GM19452 (cell line): Measurements from ENCODE around the gene RNF180.
"Not testable (repeated sequence)": the region's sequence is repeated elsewhere in the genome, so short reads cannot be mapped to it uniquely, and the experiment has no call there.

Experiments used
- ATAC-seq: cut with Tn5 transposase; IDR thresholded peaks from one replicate; pipeline ENCODE4 v1.9.1; 2021; ENCODE audit not compliant: unreplicated experiment

Gene RNF180

DNA sequence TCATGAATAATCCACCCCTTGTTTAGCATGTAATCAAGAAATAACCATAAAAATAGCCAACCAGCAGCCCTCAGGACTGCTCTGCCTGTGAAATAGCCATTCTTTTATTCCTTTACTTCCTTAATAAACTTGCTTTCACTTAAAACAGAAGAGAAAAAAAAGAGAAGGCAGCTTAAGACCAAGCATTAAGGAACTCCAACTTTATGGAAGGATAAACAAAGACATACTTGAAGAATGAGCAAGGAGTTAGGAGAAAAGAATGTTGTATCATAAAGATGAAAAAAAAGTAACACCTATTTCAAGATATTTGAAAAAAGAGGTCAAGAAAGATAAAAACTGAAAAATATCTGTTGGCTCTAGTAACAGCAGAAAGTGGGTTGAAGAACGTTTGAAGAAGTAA is 107.6 kb downstream of the RNF180 start:
- no peak for ATAC-seq

DNA sequence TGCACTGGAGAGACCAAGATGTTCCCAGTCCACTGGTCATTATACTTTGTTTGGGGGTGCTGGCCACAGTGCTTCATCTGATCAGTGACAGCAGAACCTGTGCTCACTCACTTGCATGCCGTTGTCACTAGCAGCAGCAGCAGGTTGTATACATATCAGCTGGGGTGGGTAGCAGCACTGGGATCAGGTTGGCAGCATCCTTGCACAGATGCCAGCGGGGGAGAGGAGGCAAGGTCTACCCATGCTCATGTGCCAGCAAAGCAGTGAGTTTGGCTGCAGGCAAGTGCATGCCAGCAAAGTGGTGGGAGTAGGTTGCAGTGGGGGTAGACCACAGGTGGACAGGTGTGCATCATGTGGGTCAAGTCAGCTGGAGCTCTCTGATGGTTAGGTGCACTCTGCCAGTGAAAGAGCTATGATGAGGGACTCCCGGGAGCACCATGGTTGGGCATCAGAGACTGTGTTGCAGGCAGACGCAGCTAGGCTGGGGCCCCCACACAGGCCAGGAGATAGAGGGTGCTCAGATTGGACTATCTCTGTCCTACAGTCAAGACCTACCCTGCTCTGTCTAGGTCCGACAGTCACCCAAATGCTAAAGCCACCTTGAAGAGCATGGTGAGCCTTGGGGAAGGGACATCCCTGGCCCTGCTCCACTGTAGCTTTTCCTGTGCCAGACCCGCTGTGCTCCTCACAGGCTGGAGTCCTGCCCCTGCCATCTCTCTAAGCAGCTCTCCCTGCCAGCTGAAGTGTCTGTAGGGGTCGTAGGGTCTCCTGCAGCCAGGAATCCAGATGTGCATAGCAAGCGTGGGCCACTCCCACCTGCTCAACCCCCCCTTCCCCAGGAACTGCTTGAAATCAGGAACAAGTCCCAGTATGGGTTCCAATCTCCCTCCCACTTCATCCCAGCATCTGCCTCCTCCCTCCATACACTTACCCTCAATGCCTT is 119.8 kb downstream of the RNF180 start:
- no peak for ATAC-seq

DNA sequence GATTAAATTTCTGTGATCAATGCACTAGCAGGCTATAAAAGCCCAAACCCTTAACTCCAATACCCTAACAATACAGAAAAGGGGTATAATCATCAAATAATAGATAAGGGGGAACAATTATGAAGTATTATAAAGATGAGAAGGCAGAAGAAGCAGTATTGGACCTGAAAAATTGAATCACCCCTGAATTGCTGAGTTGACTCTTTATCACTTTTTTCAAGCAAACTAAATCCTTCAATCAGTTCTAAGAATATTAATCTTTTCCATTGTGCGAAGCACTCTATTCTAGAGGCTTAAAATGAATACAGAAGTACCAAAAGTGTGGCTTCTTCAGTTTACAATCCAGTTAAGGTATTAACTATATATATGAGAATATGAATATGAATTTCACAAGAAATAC is 120.7 kb downstream of the RNF180 start:
- no peak for ATAC-seq

DNA sequence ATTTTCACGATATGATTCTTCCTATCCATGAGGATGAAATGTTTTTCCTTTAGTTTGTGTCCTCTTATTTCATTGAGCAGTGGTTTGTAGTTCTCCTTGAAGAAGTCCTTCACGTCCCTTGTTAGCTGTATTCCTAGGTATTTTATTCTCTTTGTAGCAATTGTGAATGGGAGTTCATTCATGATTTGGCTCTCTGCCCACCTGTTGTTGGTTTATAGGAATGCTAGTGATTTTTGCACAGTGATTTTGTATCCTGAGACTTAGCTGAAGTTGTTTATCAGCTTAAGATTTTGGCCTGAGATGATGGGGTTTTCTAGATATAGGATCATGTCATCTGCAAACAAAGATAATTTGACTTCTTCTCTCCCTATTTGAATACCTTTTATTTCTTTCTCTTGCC is 122.9 kb downstream of the RNF180 start:
- not testable (repeated sequence) for ATAC-seq

DNA sequence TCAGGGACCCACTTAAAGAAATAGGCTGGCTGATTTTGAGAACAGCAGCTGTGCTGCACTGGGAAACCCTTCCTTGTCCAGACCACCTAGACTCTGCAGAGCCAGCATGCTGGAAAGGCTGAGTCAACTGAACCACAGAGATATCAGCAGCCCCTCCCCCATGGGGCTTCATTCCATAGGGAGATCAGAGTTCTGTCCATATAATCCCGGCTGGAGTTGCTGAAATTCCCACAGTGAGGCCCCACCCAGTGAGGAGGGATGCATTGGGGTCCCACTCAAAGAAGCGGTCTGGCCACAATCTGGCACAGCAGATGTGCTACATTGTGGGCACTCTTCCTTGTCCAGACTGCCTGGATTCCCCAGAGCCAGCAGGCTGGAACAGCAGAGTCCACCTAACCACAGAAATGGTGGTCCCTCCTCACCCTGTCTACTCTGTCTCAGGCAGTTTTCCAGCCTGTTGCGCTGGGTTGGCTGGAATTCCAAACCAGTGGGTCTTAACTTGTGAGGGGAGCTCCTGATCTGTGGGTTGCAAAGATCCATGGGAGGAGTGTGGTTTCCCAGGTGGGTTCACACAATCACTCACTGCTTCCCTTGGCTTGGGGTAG is 127.1 kb downstream of the RNF180 start:
- no peak for ATAC-seq

DNA sequence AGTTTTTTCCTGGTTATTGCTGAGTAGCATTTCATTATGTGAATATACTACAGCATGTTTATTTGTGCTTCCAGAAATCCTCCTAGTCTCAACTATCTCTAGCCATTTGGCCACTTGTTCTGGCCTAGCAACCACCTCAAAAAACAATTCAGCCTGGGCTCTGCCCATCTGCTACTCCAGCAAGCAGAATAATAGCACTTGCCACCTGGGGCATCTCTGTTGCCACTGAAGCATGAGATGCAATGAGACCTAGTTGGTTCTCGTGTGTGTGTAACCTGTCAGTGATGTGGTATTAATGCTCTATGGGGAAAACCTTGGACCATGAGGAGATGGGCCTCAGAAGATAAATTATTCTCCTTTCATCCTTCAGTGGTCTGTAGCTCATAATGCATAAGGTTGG is 129.5 kb downstream of the RNF180 start:
- no peak for ATAC-seq

DNA sequence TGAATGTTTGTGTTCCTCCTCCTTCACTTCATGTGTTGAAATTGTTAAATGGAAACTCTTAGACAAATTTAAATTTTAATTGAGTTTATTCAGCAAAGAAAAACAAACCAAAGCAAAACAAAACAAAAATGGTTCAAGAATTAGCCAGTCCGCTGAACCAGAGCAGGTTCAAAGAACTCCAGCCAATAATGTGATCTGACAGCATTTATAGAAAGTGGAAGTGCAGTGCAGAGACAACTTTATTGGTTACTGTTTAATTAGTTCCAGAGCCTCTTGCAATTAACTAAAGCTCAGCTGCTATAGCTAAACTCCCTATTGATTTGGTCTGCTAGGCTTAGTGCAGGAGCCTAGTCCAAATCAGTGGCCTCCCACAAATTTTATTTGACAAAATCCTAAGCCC is 132.9 kb downstream of the RNF180 start:
- ATAC-seq: no peak

DNA sequence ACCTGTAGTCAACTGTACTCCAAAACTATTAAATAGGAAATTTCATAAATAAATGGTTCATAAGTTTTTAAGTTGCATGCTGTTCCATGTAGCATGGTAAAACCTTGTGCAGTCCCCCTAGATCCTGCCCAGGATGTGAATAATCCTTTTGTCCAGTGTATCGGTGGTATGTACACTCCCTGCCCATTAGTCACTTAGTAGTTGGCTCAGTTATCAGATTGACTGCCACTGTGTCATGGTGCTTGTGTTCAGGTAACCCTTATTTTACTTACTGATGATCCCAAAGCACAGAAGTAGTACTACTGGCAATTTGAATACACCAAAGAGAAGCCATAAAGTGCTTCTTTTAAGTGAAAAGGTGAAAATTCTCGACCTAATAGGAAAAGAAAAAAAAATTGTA is 134.2 kb downstream of the RNF180 start:
- no peak for ATAC-seq

DNA sequence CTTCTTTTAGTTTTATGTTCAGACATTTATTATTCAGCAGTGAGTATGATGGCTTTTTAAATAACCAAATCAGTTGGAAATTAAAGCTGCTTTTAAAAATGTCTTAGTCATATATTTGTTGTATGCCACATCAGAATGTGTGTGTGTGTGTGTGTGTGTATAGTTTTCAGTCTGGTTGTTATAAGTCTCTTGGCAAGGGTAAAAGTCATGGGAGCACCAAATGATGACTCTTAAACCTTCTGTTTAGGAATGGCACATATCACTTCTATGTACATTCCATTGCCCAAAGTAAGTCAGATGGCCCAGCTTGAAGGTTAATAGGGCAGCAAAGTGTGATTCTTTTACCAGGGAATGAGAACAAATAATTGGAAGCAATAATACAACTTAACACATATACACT is 135.9 kb downstream of the RNF180 start:
- ATAC-seq: no peak

DNA sequence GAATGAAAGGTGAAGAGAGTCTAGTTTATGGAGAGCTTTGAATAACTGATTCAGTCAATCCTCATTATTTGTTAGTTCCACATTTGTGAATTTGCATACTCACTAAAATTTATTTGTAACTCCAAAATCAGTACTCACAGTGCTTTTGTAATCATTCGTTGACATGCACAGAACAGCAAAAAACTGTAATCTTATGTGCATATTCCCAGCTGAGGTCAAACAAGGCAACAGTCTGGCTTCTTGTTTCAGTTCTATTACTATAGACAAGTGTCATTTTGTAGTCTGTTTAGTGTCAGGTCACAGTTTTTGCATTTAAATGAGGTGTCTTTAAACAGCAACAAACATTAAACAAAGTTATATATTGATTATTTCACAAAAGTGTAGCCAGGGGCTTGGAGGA is 142.5 kb downstream of the RNF180 start:
- no peak for ATAC-seq

DNA sequence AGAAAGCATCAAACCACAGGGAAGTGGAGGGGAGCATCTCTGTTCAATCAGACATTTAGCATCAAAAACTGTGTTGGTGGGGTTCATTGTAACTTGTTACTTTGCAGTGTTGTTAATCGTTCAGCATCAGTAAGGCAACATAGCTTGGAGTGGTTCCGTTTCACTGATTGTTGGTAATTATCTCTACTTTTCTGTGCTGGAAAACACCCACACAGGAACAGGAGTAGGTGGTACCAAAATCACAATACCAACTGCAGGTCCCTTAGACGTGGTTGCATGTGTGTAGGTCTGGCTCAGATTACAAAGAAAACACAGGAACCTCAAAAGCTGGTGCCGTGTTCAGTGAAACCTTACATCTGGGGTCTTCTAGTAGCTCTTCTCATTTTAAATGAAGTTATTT is 146.8 kb downstream of the RNF180 start:
- ATAC-seq: no peak

DNA sequence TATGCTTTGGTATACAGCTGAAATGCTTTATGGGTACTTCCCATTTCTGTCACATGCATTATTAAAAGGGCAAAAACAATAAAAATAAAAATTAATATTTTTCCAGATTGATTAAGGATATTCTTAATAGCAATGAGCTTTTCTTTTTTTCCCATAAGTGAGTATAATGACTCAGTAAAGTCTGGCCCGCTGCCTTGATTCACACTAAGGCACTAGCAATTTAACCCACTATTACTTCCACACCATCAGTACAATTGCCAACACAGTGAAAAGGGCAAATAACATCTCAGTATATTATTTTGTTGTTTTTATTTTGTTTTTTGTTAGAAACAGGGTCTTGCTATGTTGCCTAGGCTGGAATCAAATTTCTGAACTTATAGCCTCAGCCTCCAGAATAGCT is 150.1 kb downstream of the RNF180 start:
- ATAC-seq: no peak

DNA sequence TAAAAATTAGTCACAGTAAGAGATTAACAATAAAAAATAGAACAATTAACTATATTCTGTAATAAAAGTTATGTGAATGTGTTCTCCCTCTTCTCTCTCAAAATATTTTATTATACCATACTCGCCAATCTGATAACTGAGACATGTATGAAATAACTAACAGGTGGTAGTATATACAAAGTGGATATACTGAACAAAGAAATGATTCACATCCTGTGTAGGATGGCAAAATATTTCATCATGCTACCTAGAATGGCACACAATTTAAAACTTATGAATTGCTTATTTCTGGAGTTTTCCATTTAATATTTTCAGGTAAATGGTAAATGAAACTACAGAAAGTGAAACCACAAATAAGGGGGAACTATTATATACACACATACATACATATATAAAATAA is 152.5 kb downstream of the RNF180 start:
- ATAC-seq: no peak

DNA sequence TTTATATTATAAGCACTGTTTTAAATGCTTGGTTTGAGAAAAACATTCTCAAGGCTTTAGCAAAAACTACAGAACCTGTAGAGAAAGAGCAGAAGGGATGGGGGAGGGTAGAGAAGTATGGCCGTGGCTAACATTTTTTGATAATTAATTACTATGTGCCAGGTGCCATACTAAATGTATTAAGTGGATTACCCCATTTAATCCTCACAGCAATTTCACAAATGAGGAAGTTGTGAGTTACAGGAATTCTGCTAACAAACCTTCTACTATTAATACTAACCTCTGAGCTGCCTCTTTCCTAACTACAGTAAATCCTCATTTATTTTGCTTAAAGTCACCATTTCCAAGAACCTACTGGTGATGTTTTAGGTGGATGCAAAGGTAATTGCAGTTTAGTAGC is 157.9 kb downstream of the RNF180 start:
- no peak for ATAC-seq

DNA sequence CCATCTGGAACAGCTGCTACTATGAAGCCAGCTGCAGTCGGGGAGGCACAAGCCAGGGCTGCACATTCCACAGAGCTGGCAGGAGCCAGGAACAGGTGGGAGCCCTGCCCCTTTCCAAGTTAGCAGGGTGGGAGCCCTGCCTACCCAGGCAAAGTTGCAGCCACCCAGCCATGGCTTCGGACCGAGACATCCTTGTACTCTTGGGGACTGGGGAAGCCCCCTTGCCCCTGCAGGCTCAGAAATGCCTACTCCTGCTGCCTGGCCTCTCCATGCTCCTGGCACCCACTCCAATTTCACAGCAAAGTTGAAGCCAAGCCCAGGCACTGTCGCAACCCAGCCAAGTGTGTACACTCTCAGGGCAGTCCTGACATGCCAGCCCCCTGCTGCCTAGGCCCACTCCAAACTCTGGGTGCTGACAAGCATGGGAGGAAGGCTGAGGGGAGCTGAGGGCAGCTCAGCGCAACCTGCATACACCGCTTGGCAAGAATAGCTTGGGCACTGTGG is 165.1 kb downstream of the RNF180 start:
- ATAC-seq: no peak

DNA sequence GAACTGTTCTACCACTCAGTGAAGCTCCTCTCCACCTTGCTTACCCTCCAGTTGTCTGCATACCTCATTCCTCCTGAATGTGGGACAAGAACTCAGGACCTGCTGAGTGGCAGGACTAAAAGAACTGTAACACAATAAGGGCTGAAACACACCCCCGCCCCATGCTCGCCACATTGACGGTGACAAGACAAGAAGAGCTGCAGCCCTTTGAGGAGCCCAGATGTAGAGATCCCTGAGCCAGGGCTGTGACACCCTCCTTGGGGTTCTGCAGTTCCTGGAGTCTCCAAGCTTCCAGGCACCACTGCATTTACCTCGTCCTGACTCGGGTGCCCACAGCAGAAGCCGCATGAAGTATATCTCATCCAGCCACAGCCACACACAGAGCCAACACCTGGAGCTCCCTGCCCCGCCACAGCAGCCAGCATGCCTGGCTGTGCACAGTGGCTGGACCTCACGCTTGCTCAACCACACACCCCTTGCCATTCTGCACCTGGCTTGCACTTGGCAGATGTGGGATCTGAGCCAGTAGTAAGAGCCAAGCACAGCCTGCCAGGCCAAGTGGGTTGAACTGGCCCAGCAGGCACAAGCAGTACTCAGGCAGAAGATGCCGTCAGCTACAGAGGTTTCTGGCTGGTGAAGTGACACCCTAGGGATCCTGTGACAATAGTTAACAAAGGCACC is 166.1 kb downstream of the RNF180 start:
- no peak for ATAC-seq

DNA sequence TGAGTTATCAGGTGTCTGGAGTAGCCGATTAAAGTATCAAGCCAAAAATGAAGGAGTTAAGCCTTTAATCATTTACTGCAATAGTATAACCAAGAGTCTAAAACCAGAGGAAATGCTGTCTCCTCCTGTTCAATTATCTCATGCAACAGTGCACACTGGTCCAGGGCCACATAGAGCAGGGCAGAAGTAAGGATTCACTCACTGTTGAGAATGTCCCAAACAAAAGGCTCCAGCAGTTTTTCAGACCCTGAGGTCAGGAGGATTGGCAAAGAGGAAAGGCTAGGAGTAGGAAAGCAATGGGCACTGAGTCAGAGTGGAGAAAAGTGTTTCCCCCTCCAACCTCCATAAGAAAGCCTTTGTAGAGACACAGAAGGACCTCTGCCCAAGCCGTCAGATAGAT is 168.2 kb downstream of the RNF180 start:
- ATAC-seq: no peak

DNA sequence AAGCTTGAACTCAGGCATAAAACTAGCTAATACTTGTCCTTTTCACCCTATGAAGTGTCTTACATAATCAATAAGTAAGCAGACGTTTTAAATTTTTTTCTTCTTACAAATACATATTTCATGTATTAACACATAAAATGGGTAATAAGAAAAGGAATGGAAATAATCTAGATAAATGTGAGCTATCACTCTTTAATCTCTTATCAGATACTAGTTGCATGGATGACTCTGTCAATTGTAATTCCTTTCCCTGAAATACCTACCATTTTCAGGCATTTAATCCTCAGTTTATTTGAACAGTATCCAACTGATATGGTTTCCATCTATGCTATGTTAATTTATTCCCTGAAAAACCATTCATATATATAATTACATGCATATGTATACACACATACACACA is 174.1 kb downstream of the RNF180 start:
- ATAC-seq: no peak

DNA sequence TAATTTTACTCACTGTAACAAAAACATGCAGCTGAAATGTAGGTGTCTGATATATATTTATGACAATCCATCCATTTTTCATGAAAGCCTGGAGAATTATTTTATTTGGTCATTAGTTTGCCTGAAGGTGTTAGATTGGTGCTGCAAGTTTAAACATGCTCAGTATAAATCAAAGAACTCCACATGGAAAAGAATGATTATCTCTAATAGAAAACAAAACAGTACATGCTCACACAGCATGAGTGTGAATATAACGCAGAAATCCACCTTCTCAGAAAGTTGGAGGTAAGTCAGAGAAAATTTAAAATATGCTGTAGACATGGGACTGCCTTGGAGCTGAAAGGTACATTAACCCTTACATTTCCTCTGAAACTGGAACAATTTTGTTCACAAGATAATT is 174.7 kb downstream of the RNF180 start:
- no peak for ATAC-seq

DNA sequence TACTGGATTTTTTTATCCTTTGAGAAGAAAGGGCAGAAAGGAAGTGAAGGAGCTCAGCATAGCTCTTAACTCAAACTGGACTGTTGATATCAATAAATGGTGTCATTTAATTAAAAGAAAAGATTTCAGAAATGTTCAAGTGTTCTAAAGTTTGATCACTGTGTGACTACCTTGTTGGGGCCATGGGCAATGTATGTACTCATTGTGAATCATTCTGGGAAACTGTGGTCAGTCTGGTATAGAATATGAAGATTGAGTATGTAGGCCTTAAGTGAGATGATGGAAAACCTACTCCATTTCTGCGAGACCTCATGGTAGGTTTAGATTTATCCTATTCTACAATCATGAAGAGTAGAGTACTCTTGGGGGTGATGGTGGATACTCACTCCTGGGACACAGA is 175.7 kb downstream of the RNF180 start:
- ATAC-seq: no peak

DNA sequence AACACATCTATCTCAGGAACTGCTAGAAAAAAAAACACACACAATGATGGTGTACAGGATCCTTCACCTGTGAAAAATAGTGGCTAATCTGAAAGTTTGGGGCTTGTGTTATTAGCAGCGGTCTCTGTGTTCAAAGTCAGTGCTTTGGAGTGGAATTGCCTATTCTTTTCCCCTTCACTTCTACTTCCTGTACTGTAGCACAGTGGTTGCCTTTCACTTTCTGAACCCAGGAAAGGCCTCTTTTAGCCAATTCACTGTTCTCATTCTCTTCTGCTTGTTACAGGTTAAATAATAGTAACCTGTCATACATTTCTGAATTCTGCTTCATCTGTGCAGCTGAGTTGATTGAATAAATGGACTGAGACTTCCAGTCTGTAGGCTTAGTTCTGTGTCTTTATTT is 178.9 kb downstream of the RNF180 start:
- no peak for ATAC-seq

DNA sequence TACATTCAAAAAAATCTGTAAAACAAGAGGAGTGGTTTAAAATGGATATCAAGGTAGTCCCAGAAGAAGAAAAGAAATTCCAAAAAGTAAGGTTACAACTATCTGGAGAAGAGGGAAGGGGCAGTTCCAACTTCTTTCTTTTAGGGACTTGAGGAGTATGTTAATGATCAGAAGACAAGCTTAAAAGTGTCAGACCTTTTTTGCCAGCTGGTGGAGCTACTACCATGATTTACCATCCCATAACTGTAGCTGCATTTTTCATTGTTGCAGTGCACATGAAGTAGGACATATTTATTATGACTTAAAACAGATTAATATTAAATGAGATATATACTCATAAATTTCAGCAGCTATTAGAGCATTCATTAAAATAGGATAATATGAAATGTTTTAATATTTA is 181.7 kb downstream of the RNF180 start:
- no peak for ATAC-seq
